ENCODE data around the gene MARCOL.

DNA sequence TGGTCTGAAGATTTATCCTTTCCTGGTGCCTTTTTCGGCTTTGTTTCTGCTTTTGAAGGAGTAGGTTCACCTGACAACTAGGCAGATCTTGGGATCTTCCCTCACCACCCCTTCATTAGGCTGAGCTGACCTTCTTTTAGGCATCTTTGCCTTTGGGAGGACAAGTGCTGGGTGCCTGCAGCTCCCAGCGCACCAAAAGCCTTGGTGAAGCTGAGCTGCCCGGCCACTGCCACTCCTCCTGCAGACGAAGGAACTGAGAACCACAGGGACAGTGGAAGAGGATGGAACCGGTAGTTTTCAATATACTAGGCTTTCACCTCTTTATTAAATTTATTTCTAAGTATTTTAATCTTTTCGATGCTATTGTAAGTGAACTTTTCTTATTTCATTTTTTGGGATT lies 16.8 kb upstream of the MARCOL start:
- TF ChIP-seq CTCF (conservative IDR thresholded peaks at IDR 0.05 in 1 of 2, IDR thresholded peaks at IDR 0.05 in 1 of 2; ENCODE audit: low read depth in 1 of 2, low read length in 2 of 2) (no peak), EZH2 (IDR thresholded peaks at IDR 0.05; ENCODE audit: low read length, missing control alignments) (no peak)

Measured in fibroblast of lung (primary cell).